OCI-LY1 (cell line): ENCODE results near the gene MAP6D1.

Source experiments
- H2AFZ ChIP-seq: fragments of 200-600 bp; sonication (generic), shearing (Covaris generic); 2 replicates; pipeline ENCODE4 v1.6.0; 2014; ENCODE audit warnings: antibody characterized with exemption, mild to moderate bottlenecking, low read length
- H3F3A ChIP-seq: fragments of 200-600 bp; sonication (generic), shearing (Covaris generic); 2 replicates; pipeline ENCODE4 v1.6.0; 2014; ENCODE audit warnings: mild to moderate bottlenecking, antibody characterized with exemption, low read length, moderate library complexity; ENCODE audit not compliant: insufficient read depth
- H3K27ac ChIP-seq: fragments of 200-600 bp; sonication (generic); 2 replicates; pipeline ENCODE4 v1.5.1; 2014; ENCODE audit warnings: low read length, mixed run types, mild to moderate bottlenecking, low read depth; ENCODE audit not compliant: poor library complexity, severe bottlenecking
- H3K27me3 ChIP-seq: fragments of 200-600 bp; sonication (generic); 2 replicates; pipeline ENCODE4 v1.6.0; 2014; ENCODE audit warnings: antibody characterized with exemption, mild to moderate bottlenecking, low read length, moderate library complexity; ENCODE audit not compliant: insufficient read depth
- H3K36me3 ChIP-seq: fragments of 200-600 bp; sonication (generic); 2 replicates; pipeline ENCODE4 v1.6.1; 2014; ENCODE audit warnings: mild to moderate bottlenecking, antibody characterized with exemption, low read length, moderate library complexity, mixed read lengths; ENCODE audit not compliant: insufficient read depth
- H3K4me1 ChIP-seq: fragments of 200-600 bp; sonication (generic); 2 replicates; pipeline ENCODE4 v1.5.1; 2014; ENCODE audit warnings: mild to moderate bottlenecking, low read length, moderate library complexity; ENCODE audit not compliant: insufficient read depth, severe bottlenecking
- H3K4me2 ChIP-seq: fragments of 200-600 bp; sonication (generic), shearing (Covaris generic); 2 replicates; pipeline ENCODE4 v1.6.1; 2014; ENCODE audit warnings: low read length
- H3K4me3 ChIP-seq: fragments of 200-600 bp; sonication (generic); 2 replicates; pipeline ENCODE4 v1.5.1; 2014; ENCODE audit warnings: low read length, low read depth, mild to moderate bottlenecking, mixed read lengths; ENCODE audit not compliant: poor library complexity, severe bottlenecking
- H3K79me2 ChIP-seq: fragments of 200-600 bp; shearing (Covaris generic); 2 replicates; pipeline ENCODE4 v1.6.1; 2016; ENCODE audit warnings: mixed run types, low read length, mixed read lengths; ENCODE audit not compliant: insufficient read depth
- H3K9ac ChIP-seq: fragments of 200-600 bp; sonication (generic), shearing (Covaris generic); 2 replicates; pipeline ENCODE4 v1.6.1; 2014; ENCODE audit warnings: mild to moderate bottlenecking, low read length, mixed read lengths
- H3K9me2 ChIP-seq: fragments of 200-600 bp; sonication (generic), shearing (Covaris generic); 2 replicates; pipeline ENCODE4 v1.6.1; 2014; ENCODE audit warnings: low read depth, mild to moderate bottlenecking, low read length, mixed read lengths
- H3K9me3 ChIP-seq: fragments of 200-600 bp; shearing (Covaris generic); 2 replicates; pipeline ENCODE4 v1.6.1; 2014; ENCODE audit warnings: low read length, mixed read lengths
- H4K20me1 ChIP-seq: fragments of 200-600 bp; sonication (generic), shearing (Covaris generic); 2 replicates; pipeline ENCODE4 v1.6.0; 2016; ENCODE audit warnings: mild to moderate bottlenecking, low read length; ENCODE audit not compliant: insufficient read depth
- CTCF ChIP-seq: fragments of 200-600 bp; sonication (generic), shearing (Covaris generic); IDR thresholded peaks from 2 replicates; pipeline ENCODE4 v1.5.1; 2017; ENCODE audit warnings: mild to moderate bottlenecking, antibody characterized with exemption, low read length, moderate library complexity, mixed read lengths
- EZH2 ChIP-seq: fragments of 200-600 bp; sonication (generic), shearing (Covaris generic); IDR thresholded peaks from 2 replicates; pipeline ENCODE4 v1.8.0; 2017; ENCODE audit warnings: borderline replicate concordance, mixed run types, mild to moderate bottlenecking, antibody characterized with exemption, low read length, moderate library complexity, mixed read lengths

The MAP6D1 gene

GRCh38 chr3:183827809-183828537 lies 2.6 kb upstream of the MAP6D1 start:
- Histone ChIP-seq H3K9ac (no peak overlapping the region), H3K27ac (no peak overlapping the region), H3K27me3 (no peaks in the 10 kb centered on the region), H4K20me1 (no peaks in the 10 kb centered on the region), H3K9me3 (no peaks in the 10 kb centered on the region), H2AFZ (no peak overlapping the region), H3K4me1 (peaks cover 16% of the 10 kb centered on the region), H3K4me2 (no peak overlapping the region), H3K79me2 (no peaks in the 10 kb centered on the region), H3K9me2 (no peaks in the 10 kb centered on the region), H3K4me3 (no peak overlapping the region), H3K36me3 (peaks cover 36% of the 10 kb centered on the region), H3F3A (peaks cover 9% of the 10 kb centered on the region; the same call in 1 of the 2 replicates)
- TF ChIP-seq CTCF (no peak), EZH2 (no peak)

GRCh38 chr3:183826448-183827250 lies 1.3 kb upstream of the MAP6D1 start:
- no peak for TF ChIP-seq CTCF
- no peak for TF ChIP-seq EZH2
- Histone ChIP-seq H3K9me3 (no peaks in the 10 kb centered on the region), H3K4me2 (no peak overlapping the region), H3K36me3 (peaks cover 26% of the 10 kb centered on the region), H4K20me1 (no peaks in the 10 kb centered on the region), H3K9me2 (no peaks in the 10 kb centered on the region), H3K4me3 (no peak overlapping the region), H3K27me3 (no peaks in the 10 kb centered on the region), H2AFZ (no peak overlapping the region), H3K27ac (peak overlapping the region; percentile 0), H3K79me2 (no peaks in the 10 kb centered on the region), H3K9ac (no peak overlapping the region), H3K4me1 (peaks cover 16% of the 10 kb centered on the region), H3F3A (peaks cover 9% of the 10 kb centered on the region; the same call in 1 of the 2 replicates)

- Histone ChIP-seq H2AFZ (no peak overlapping the region), H3F3A (peaks cover 9% of the 10 kb centered on the region; the same call in 1 of the 2 replicates), H3K4me1 (peaks cover 16% of the 10 kb centered on the region), H3K9me3 (no peaks in the 10 kb centered on the region), H3K36me3 (peaks cover 10% of the 10 kb centered on the region), H3K27me3 (no peaks in the 10 kb centered on the region), H3K79me2 (no peaks in the 10 kb centered on the region), H4K20me1 (no peaks in the 10 kb centered on the region), H3K9ac (peak overlapping the region; percentile 62), H3K27ac (no peak overlapping the region), H3K9me2 (no peaks in the 10 kb centered on the region), H3K4me2 (peak overlapping the region; percentile 68), H3K4me3 (peak overlapping the region; percentile 64)
- TF ChIP-seq EZH2 = no peak
- TF ChIP-seq CTCF = no peak; the same call in 1 of the 2 replicates
Measured at GRCh38 chr3:183824761-183825455, 469 bp downstream of the MAP6D1 start.
